Measurements from ENCODE around the gene SORBS2.

- TF ChIP-seq POLR2A (IDR thresholded peaks at IDR 0.05; ENCODE audit: low read depth, low read length) (no peak), EZH2 (IDR thresholded peaks at IDR 0.05; ENCODE audit: borderline replicate concordance, low read depth, low read length, severe bottlenecking) (no peak), MYC (IDR thresholded peaks at IDR 0.05; ENCODE audit: low read depth, low read length) (no peak)
- TF ChIP-seq, protein P1, sequence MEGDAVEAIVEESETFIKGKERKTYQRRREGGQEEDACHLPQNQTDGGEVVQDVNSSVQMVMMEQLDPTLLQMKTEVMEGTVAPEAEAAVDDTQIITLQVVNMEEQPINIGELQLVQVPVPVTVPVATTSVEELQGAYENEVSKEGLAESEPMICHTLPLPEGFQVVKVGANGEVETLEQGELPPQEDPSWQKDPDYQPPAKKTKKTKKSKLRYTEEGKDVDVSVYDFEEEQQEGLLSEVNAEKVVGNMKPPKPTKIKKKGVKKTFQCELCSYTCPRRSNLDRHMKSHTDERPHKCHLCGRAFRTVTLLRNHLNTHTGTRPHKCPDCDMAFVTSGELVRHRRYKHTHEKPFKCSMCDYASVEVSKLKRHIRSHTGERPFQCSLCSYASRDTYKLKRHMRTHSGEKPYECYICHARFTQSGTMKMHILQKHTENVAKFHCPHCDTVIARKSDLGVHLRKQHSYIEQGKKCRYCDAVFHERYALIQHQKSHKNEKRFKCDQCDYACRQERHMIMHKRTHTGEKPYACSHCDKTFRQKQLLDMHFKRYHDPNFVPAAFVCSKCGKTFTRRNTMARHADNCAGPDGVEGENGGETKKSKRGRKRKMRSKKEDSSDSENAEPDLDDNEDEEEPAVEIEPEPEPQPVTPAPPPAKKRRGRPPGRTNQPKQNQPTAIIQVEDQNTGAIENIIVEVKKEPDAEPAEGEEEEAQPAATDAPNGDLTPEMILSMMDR (IDR thresholded peaks at IDR 0.05; ENCODE audit: extremely low read depth in 1 of 2, insufficient read depth in 1 of 2, low read depth in 1 of 2, low read length in 2 of 2) = no peak
Measured at GRCh38 chr4:185787926-185788679, 23.9 kb downstream of the SORBS2 start.

All from endothelial cell of umbilical vein (primary cell).